Spleen (tissue), 7 donors: ENCODE results near the gene NELFE.

Source experiments
- CTCF ChIP-seq, 11 experiments: fragments of 200-600 bp in 7 of 11; fragments of 450-650 bp in 4 of 11; sonication (generic) in 4 of 11; IDR thresholded peaks in 8 of 11; conservative IDR thresholded peaks in 3 of 11; 1 replicate in 7 of 11; 2 replicates in 4 of 11; pipeline versions ENCODE4 v1.4.0 to v1.8.0; 2016 to 2021; ENCODE audit warnings: antibody characterized with exemption in 11 of 11, inconsistent platforms in 4 of 11, mild to moderate bottlenecking in 1 of 11
- POLR2A ChIP-seq, 3 donors: fragments of 450-650 bp; IDR thresholded peaks; one replicate each; pipeline ENCODE4 v1.5.1; 2017; ENCODE audit warnings: antibody characterized with exemption in 3 of 3, mild to moderate bottlenecking in 1 of 3
- donor health status: DM: no; HTN: no; CAD: no; lungs with moderate emphysema.
- donor health status: DM: no; HTN: no; CAD: no.
- donor health status: DM: no; HTN: no; CAD: no.

DNA sequence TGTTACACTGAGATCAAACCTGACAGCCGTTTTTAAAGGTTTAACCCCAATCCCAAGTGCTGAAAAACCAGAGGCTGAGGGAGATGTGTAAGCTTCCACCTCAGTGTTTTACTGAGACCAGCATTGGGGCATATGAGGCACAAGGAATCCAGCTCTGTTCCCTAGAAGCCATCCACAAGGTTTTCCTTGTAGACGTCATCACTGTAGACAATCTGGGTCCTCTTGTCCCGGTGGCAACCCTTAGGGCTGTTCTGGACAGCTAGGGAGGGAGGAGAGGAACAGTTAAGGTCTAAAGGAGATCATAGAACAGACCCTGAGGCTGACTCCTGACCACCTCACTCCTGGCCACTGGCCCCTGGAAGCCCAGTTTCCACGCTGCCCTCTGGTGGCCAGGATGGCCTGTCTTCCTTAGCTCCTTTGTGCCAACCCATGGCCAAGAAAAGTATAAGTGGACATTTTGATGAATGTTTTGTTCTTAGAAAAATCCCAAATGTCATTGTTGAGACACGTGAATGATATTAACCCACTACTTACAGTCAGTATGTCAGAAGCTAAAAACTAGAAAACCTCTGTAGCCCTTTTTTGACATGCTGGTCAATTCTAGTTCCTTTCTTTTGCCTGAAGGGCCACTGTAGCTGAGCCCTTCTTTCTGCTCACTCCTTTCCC is 6.5 kb downstream of the NELFE start:
- TF ChIP-seq CTCF (IDR thresholded peaks at IDR 0.05 in 8 of 11, conservative IDR thresholded peaks at IDR 0.05 in 3 of 11) (peak; percentile 11 to 80 (median 68)), POLR2A (IDR thresholded peaks at IDR 0.05) (no peak)
